Activated T-cell treated with anti-CD3 and anti-CD28 coated beads for 24 hours (primary cell): ENCODE results near the gene NKD1.
"Not testable (repeated sequence)": the region's sequence is repeated elsewhere in the genome, so short reads cannot be mapped to it uniquely, and the experiment has no call there.

Source experiments
- DNase-seq: peaks from one replicate; pipeline ENCODE4 v3.0.0-alpha.2; 2020; ENCODE audit warnings: low read depth

NKD1 gene

GRCh38 chr16:50559804-50560514 is 11.8 kb downstream of the NKD1 start:
- no peak for DNase-seq

GRCh38 chr16:50560903-50561863 is 13.0 kb downstream of the NKD1 start:
- DNase-seq: no peak

DNA sequence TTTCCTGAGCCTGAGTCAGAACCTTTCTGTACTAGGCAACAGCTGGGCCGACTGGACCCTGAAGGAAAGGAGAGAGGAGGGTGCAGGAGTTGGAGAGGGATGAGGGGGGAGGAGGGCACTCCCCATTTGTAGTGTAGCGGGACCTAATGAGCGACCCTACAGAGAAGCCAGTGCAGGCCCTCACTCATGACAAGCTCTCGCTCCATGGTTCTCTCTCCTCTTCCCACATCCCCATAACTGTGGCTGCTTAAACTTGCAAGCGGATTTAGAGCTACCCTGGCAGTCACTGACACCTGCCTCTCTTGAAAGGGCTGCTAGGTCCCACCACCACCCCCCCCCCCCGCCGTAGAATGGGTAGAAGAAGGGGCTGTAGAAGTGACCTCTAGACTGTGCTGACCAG is 14.5 kb downstream of the NKD1 start:
- DNase-seq: no peak

GRCh38 chr16:50563989-50564388 is 15.8 kb downstream of the NKD1 start:
- no peak for DNase-seq

DNA sequence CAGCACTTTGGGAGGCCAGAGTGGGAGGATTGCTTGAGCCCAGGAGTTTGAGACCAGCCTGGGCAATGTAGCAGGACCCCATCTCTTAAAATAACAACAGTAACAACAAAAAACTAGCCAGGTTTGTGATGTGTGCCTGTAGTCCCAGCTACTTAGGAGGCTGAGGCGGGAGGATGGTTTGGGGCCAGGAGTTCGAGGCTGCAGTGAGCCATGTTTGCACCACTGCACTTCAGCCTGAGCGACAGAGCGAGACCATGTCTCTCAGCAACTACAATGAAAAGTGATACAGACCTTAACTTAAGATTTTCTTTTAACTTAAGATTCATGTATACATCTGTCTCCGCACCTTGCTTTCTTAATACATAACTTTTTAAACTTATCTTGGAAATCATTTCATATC is 17.2 kb downstream of the NKD1 start:
- no peak for DNase-seq

DNA sequence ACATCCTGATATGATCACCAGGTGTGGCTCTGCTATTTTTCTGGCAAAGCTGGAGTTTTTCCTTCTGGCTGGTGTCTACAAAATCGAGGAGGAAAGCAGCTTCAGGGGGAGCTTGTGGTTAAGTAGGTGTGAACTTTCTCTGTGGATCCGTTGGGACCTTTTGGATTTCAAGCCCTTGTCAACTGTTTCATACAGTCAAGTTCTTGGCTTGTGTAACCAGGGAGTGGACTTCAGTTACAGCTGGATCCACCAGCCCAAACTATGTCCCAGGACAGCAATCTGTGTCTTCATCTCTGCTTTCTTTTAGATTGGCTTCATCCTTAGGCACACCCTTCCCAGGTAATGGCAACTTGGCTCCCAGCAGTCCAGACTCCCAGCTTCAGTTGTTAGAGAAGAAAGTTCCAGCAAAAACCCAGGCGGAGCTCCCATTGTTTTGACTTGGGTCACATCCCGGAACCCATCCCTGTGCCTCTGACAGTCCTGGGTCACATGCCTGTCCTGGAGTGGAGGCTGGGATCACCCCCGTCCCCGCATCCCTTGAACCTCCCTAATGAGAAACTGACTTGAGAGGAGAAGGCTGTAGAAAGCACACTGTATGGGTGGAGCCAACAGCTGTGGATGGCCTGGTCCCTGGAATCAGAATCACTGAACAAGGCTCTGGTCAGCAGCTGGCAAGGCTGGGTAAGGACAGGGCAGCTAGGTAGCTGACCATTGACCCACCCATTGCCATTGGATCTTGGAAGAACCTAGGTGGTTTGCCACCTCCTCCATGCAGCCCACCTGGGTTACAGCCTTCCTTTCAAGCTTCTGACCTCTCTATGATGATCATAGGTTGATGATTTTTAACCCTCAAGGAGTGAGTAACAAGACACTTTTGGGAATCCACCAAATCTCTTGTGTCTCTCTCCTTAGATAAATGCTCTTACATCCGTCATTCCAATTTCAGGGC is 18.1 kb downstream of the NKD1 start:
- no peak for DNase-seq

DNA sequence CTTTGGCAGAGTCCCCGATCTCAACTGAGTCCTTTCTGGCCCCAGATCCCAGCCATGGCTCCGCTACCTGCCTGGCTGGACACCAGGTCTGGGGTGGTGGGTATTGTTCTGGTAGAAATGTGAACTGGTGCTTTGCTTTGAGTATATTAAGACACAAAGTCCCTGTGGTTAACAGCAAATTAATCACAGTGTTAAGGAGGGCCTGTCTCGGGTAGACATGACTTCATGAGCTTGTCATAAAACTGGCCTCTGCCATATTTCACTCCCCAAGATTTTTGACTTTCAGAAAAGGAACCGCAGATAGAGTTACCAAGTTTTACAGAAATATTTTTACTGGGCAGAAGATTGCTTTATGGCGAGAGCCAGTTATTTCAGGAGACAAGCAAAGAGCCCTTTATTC is 19.5 kb downstream of the NKD1 start:
- no peak for DNase-seq

- no peak for DNase-seq
Measured at GRCh38 chr16:50568187-50568815, 20.1 kb downstream of the NKD1 start.

- no peak for DNase-seq
Measured at GRCh38 chr16:50570354-50570753, 22.2 kb downstream of the NKD1 start.

DNA sequence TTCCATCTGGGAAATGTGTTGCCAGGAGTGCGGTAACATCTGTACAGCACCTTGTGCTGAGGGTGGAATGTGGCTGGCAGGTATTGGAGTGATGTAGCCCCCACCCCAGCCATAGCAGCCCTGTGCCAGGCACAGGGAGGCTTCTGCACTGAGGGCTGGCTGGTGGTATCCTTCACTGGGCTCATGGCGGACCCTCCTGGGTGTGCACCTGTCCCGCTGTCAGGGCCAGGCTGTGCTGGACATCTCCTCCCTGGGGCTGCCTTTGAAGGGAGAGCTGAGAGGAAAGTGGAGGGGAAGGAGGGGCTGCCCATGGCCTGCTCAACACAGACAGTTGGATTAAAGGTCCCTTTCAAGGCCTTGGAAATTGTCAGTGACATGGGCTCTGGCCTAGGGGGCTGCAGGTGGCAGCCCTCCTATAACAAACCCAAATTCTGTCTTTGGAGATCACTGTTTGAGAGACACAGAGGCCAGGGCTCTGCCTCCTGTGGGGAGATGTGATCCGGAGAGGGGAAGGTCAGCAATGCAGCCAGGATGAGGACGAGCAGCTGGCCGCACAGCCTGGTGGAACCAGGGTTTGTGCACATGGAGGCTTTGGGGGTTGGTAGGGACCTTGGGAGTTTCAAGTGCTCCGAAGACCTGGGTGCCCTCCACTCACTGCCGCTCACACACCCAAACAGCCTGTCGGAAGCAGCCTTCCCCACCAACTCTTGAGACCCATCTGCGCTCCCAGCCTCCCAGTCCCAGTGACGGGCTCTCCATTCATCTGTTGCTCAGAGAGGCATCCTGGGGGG is 22.8 kb downstream of the NKD1 start:
- DNase-seq: no peak

DNA sequence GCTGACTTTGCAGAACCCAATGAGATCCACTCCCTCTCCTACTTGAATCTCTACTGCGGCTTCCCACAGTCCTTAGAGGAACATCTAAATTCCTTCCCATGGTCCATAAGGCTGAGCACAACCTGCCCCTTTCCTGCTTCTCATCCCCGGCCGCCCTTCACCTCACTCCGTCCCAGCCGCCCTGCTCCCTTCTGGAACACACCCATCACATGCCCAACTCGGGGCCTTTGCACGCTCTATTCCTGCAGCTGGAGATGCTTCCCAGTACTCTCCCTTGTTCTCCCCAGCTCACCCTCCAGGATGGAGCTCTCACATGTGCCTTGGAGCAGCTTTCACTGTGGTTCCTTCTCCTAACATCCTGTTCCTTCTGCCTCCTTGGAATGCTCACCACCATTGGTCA is 23.6 kb downstream of the NKD1 start:
- no peak for DNase-seq

GRCh38 chr16:50572700-50573099 is 24.5 kb downstream of the NKD1 start:
- no peak for DNase-seq

DNA sequence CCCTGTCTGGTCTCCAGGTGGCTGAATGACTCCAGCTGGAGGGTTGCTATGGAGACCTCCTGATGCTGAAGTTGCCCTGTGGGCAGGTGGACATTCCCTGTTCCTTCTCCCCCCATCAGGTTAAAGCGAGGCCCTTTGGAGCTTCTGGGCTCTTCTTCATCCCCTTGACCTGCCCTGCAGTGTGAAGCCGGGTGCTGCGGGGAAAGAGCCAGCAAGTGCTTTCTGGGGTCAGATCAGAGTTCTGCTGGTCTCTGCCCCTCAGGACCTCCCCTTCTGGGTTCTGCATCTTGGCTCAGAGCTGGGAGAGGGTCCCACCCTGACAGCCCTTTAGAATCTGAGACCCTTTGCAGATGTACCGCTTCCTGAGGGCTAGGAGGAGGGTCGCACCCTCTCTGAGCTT is 25.1 kb downstream of the NKD1 start:
- no peak for DNase-seq

GRCh38 chr16:50573947-50574744 is 25.9 kb downstream of the NKD1 start:
- DNase-seq: no peak

DNA sequence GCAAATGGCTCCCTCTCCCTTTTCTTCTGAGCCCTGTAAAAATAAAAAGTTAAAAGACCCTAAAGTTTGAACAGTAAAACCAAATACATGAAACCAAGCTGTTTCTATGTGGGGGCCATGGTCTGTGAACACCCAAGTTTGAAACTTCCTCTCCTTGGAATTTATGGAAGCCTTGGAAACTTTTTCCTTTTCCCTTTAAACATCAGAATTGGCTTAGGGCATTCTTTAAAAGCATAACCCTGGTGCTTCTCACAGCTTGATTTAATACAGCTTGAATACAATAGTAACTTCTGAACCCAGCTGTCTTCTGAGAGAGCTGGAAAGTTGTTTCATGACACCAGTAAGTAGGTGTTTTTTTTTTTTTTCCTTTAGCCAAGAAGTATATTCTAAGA is 26.5 kb downstream of the NKD1 start:
- DNase-seq: no peak

- DNase-seq: no peak
Measured at GRCh38 chr16:50575743-50576142, 27.5 kb downstream of the NKD1 start.

DNA sequence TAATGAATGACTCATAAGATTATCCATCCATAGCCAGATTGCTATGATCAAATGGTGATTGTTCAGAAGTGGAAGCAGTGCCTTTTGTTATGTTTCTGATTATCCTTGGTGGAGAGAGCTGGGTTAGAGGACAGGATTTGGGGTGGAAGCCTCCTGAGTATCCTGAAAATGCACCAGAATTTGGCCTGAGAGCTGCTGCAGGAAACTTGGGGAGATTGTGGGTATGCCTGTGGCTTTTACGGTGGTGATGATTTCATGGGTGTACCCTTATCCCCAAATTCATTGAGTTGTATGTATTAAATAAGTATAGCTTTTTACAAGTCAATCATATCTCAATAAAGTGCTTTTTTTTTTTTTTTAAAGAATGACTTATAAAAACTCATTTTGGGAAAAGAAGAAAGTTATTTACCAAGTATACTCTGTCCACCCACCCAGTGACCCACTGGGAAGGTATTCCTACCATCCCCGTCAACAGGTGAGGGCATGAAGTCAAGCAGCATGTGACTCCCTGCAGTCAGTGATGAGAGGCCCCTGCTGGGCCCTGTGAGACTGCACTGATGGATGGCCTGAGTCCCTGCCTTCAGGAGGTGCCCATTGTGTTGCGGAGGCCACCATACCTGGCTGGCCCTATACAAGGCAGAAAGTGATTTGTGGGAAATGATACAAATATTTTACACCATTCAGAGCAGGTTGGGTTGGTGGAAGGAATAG is 28.4 kb downstream of the NKD1 start:
- no peak for DNase-seq

- no peak for DNase-seq
Measured at GRCh38 chr16:50578137-50578536, 29.9 kb downstream of the NKD1 start.

DNA sequence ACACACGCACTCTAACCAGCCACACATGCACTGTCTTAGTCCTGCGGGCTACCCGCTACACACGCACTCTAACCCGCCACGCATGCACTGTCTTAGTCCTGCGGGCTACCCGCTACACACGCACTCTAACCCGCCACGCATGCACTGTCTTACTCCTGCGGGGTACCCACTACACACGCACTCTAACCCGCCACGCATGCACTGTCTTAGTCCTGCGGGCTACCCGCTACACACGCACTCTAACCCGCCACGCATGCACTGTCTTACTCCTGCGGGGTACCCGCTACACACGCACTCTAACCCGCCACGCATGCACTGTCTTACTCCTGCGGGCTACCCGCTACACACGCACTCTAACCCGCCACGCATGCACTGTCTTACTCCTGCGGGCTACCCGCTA is 31.2 kb downstream of the NKD1 start:
- not testable (repeated sequence) for DNase-seq
